HG02884 (cell line): ENCODE measurements around the gene ZYG11A.

Experiments
- ATAC-seq: cut with Tn5 transposase; IDR thresholded peaks from one replicate; pipeline ENCODE4 v1.9.1; 2021; ENCODE audit warnings: mild to moderate bottlenecking, moderate library complexity; ENCODE audit not compliant: unreplicated experiment

Gene ZYG11A

GRCh38 chr1:52917156-52917555 lies 74.6 kb downstream of the ZYG11A start:
- ATAC-seq, result no peak

DNA sequence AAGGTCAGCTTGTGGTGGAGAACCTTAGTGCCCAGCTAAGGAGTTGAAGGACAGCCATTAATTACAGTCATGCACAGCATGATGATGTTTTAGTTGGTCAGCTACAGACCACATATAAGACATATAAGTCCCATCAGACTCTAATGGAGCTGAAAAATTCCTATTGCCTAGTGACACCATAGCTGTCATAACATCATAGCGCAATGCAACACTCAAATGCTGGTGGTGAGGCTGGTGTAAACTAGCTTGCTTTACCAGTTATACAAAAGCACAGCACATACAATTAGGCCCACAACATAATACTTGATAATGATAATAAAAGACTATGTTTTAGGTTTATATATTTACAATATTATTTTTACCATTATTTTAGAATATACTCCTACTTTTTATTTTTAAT lies 75.0 kb downstream of the ZYG11A start:
- ATAC-seq, result no peak

- ATAC-seq, result no peak
Observed at GRCh38 chr1:52918201-52918600, 75.6 kb downstream of the ZYG11A start.

GRCh38 chr1:52919051-52919722 lies 76.6 kb downstream of the ZYG11A start:
- no peak for ATAC-seq

GRCh38 chr1:52919723-52920483 lies 77.3 kb downstream of the ZYG11A start:
- ATAC-seq, result no peak

GRCh38 chr1:52920791-52921291 lies 78.3 kb downstream of the ZYG11A start:
- no peak for ATAC-seq

- ATAC-seq, result no peak
Observed at GRCh38 chr1:52925571-52926005, 83.0 kb downstream of the ZYG11A start.

- no peak for ATAC-seq
Observed at GRCh38 chr1:52926864-52927211, 84.3 kb downstream of the ZYG11A start.

DNA sequence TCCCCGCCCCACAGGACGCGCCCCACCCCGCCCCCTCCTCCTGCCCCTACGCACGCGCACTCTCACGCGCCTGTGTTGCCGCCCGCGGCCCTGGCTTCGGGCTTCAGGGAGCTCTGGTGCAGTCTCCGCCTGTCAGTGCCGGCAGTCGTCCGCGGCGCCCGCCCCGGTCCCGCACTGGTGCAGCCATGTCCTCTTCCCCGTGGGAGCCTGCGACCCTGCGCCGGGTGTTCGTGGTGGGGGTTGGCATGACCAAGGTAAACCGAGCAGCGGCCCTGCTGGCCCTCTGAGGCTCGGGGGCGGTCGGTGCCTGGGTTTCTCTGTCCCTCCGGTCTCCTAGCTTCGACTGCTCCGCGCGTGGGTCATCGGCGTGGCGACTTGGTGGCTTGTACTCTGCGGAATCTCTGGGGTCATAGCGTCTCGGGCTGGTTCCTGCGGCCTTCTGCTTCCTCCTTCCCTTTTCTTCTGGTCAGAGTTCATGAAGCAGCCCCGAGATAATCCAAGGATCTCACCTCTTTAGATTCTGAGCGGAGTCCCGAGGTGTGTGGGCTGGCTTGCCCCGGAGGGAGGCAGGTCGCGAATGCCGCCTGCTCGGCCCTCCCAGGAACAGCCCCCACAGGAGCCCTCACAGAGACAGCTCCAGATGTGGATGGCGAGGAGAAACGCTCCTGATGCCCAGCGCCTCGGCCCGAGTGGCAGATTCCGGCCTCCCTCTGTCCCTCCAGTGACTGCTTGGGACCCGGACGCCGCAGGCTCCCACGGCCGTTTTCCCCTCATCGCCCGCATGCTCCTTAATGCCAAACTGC lies 84.9 kb downstream of the ZYG11A start, which contains the start of gene SCP2:
Gene SCP2, plus strand, starts transcription at position 65 of the 803 bp plus-strand sequence. Its CDS starts 121 bp downstream, at position 186.
- no peak for ATAC-seq

- ATAC-seq, result no peak
Observed at GRCh38 chr1:52928015-52928404, 85.5 kb downstream of the ZYG11A start.

- ATAC-seq, result no peak
Observed at GRCh38 chr1:52929019-52929418, 86.5 kb downstream of the ZYG11A start.

- ATAC-seq, result no peak
Observed at GRCh38 chr1:52937433-52938182, 95.0 kb downstream of the ZYG11A start.

GRCh38 chr1:52938183-52938451 lies 95.6 kb downstream of the ZYG11A start:
- ATAC-seq, result no peak

DNA sequence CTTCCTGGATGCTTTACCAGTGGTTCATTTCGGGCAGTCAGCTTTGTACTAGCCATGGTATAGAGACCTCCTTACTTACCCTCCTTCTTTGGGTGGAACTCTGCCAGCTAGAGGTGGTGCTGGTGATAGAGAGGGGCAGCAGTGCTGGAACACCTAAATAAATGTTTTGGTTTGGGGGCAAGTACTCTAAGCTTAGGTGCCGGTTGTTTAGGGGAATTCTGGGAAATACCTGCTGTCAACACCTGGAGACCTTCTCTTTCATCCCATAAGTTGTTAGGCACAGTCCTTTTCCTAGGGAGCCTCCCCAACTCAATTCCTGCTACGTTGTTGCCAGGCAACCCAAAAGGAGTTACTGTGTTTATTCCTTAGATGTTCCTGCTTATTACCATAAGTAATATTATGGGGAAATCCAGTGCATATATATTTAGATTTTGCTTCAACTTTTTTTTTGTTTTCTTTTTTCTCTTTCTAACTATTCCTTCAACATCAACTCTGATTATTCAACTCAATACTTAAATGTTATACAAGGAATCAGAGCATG lies 101.4 kb downstream of the ZYG11A start:
- ATAC-seq, result no peak

- ATAC-seq, result no peak
Observed at GRCh38 chr1:52944566-52944965, 102.0 kb downstream of the ZYG11A start.
